ENCODE measurements around the gene KCNH2.
A peak's percentile ranks its signal among the peaks of the same experiment; 100 is the strongest.

DNA sequence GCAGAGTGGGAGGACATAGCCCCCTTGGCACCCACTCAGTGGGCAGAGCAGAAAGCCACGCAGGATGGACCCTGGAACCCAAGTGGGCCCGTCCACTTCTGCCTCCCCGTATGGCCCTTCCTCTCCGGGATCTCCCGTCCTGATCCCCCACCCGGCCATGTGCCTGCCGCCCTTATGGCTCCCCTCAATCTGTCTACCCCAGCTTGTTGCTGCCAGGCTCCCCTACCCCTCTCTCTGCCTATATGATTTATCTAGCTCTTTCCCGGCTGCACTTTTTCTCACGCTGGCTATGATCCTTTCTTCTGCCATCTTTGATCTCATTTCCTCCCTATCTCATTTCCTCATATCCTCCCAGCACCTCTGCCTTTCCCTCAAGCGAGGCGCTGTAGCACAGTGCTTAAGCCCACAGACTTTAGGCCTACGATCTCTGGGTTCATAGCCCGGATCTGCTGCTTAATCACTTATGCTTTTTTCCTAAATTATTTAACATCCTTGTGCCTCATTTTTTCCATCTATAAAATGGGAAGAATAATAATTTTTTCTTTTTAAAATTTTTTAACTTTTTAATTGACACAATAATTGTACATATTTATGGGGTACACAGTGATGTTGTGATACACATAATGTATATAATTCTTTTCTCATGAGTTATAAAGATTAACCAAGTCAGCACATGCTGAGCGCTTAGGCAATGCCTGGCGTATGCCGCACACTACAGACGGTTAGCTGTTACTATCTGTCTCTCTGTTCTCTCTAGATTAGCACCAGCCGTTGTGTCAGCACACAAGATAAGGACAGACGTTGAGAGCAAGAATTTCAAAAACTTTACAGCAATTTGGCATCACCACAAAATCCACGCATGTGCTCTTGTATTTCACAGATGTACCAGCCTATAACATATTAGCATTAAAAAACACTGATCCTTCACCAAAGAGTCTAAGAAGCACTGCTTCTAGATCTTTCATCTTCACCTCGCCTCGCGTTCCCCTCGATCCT lies 18.1 kb downstream of the KCNH2 start:
- no peak for TF ChIP-seq POLR2AphosphoS5 (IDR thresholded peaks at IDR 0.05; ENCODE audit: low read depth, low read length)
- TF ChIP-seq, protein P1, sequence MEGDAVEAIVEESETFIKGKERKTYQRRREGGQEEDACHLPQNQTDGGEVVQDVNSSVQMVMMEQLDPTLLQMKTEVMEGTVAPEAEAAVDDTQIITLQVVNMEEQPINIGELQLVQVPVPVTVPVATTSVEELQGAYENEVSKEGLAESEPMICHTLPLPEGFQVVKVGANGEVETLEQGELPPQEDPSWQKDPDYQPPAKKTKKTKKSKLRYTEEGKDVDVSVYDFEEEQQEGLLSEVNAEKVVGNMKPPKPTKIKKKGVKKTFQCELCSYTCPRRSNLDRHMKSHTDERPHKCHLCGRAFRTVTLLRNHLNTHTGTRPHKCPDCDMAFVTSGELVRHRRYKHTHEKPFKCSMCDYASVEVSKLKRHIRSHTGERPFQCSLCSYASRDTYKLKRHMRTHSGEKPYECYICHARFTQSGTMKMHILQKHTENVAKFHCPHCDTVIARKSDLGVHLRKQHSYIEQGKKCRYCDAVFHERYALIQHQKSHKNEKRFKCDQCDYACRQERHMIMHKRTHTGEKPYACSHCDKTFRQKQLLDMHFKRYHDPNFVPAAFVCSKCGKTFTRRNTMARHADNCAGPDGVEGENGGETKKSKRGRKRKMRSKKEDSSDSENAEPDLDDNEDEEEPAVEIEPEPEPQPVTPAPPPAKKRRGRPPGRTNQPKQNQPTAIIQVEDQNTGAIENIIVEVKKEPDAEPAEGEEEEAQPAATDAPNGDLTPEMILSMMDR (IDR thresholded peaks at IDR 0.05) = no peak
- TF ChIP-seq, protein P2, sequence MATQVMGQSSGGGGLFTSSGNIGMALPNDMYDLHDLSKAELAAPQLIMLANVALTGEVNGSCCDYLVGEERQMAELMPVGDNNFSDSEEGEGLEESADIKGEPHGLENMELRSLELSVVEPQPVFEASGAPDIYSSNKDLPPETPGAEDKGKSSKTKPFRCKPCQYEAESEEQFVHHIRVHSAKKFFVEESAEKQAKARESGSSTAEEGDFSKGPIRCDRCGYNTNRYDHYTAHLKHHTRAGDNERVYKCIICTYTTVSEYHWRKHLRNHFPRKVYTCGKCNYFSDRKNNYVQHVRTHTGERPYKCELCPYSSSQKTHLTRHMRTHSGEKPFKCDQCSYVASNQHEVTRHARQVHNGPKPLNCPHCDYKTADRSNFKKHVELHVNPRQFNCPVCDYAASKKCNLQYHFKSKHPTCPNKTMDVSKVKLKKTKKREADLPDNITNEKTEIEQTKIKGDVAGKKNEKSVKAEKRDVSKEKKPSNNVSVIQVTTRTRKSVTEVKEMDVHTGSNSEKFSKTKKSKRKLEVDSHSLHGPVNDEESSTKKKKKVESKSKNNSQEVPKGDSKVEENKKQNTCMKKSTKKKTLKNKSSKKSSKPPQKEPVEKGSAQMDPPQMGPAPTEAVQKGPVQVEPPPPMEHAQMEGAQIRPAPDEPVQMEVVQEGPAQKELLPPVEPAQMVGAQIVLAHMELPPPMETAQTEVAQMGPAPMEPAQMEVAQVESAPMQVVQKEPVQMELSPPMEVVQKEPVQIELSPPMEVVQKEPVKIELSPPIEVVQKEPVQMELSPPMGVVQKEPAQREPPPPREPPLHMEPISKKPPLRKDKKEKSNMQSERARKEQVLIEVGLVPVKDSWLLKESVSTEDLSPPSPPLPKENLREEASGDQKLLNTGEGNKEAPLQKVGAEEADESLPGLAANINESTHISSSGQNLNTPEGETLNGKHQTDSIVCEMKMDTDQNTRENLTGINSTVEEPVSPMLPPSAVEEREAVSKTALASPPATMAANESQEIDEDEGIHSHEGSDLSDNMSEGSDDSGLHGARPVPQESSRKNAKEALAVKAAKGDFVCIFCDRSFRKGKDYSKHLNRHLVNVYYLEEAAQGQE (IDR thresholded peaks at IDR 0.05; ENCODE audit: low read depth, low read length) = no peak
- TF ChIP-seq EP300 (IDR thresholded peaks at IDR 0.05; ENCODE audit: borderline replicate concordance in 1 of 2, low read depth in 1 of 2, low read length in 1 of 2) = no peak
- no peak for TF ChIP-seq NRF1 (IDR thresholded peaks at IDR 0.05; ENCODE audit: low read depth, low read length)
- TF ChIP-seq MXI1 (IDR thresholded peaks at IDR 0.05; ENCODE audit: low read depth, low read length) = no peak
- no peak for TF ChIP-seq FOSL2 (IDR thresholded peaks at IDR 0.05; ENCODE audit: borderline replicate concordance, low read depth)
- no peak for TF ChIP-seq TCF12 (IDR thresholded peaks at IDR 0.05)
- TF ChIP-seq ELF1 (IDR thresholded peaks at IDR 0.05) = no peak
- no peak for TF ChIP-seq JUND (IDR thresholded peaks at IDR 0.05)
- no peak for TF ChIP-seq GATA2 (CRISPR knock-in tag; IDR thresholded peaks at IDR 0.05)
- TF ChIP-seq RAD21 (IDR thresholded peaks at IDR 0.05; ENCODE audit: low read length) = 0 out of 2 replicates have a peak, but pooled peaks have one; percentile 3
